Measurements from ENCODE around the gene HOATZ.

DNA sequence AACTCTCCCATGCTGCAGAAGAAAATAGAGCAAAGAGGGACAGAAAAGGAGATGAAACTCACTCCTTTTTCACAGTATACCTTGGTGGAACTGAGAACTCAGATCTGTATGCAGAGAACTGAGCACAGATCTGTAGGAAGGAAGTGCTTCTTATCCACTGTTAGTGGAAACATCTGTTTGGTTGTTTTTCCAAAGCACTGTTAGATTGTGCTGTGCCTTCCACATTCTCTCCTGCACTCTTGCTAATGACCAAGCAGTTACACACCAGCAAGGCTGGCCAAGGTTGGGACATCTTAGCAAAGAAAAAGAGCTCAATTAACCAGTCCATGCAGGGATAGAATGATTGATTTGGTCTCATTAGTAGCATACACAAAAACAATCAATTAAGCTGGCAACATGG, 67.6 kb downstream of the HOATZ start:
- no peak for TF ChIP-seq EP300 (IDR thresholded peaks at IDR 0.05)
- TF ChIP-seq CTCF (IDR thresholded peaks at IDR 0.05): no peak
